Activated CD4-positive, alpha-beta T cell treated with anti-CD3 and anti-CD28 coated beads for 36 hours (primary cell): ENCODE data around the gene MESP2. TPM values are rescaled to one million over a fixed set of nuclear protein-coding genes. Genes with fewer than 3 reads are reported as not detected.

ENCODE experiments used
- ATAC-seq: fragments of 200-7000 bp; cut with Tn5 transposase; one replicate; pipeline ENCODE4 v1.10.0; 2021; ENCODE audit warnings: mild to moderate bottlenecking, moderate library complexity
- CTCF ChIA-PET: fragments of 350-600 bp; sonication (Branson Sonifier 250); formaldehyde crosslinking; loops from one replicate; lab custom pipeline; 2021; ENCODE audit warnings: antibody characterized with exemption; lab: Charles Lee
- POLR2A ChIA-PET: fragments of 350-600 bp; sonication (Branson Sonifier 250); formaldehyde crosslinking; loops from one replicate; lab custom pipeline; 2021; ENCODE audit warnings: antibody characterized with exemption, inconsistent platforms; lab: Charles Lee
- DNase-seq: peaks from one replicate; pipeline ENCODE4 v3.0.0-alpha.2; 2020
- H3K27ac Mint-ChIP-seq: one replicate; pipeline ENCODE4 v1.8.0; 2021; ENCODE audit warnings: mixed read lengths
- H3K27me3 Mint-ChIP-seq: one replicate; pipeline ENCODE4 v1.8.0; 2021; ENCODE audit warnings: mixed read lengths
- H3K36me3 Mint-ChIP-seq: one replicate; pipeline ENCODE4 v1.8.0; 2021; ENCODE audit warnings: low read depth, mixed read lengths
- H3K4me1 Mint-ChIP-seq: one replicate; pipeline ENCODE4 v1.8.0; 2021; ENCODE audit warnings: mixed read lengths
- H3K4me3 Mint-ChIP-seq: one replicate; pipeline ENCODE4 v1.8.0; 2021; ENCODE audit warnings: mild to moderate bottlenecking, moderate library complexity, mixed read lengths
- H3K9me3 Mint-ChIP-seq: one replicate; pipeline ENCODE4 v1.8.0; 2021; ENCODE audit warnings: low read depth, mixed read lengths
- intact Hi-C, 2 experiments: fragments of 100-400 bp; cut with DNase I in 1 of 2; cut with micrococcal nuclease in 1 of 2; formaldehyde crosslinking; loops; one replicate each; pipeline versions ENCODE4 v1.14.2 to v1.15.1; 2022 to 2024; cut with DNase I, micrococcal nuclease
- total RNA-seq, 2 experiments: library from RNA; stranded (reverse); gene quantifications; one replicate each; pipeline ENCODE4 v1.2.3, GENCODE V29; 2021

The MESP2 gene, protein sequence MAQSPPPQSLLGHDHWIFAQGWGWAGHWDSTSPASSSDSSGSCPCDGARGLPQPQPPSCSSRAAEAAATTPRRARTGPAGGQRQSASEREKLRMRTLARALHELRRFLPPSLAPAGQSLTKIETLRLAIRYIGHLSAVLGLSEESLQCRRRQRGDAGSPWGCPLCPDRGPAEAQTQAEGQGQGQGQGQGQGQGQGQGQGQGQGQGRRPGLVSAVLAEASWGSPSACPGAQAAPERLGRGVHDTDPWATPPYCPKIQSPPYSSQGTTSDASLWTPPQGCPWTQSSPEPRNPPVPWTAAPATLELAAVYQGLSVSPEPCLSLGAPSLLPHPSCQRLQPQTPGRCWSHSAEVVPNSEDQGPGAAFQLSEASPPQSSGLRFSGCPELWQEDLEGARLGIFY
- total RNA-seq: under 1 TPM; 0.14 to 0.30 TPM

DNA sequence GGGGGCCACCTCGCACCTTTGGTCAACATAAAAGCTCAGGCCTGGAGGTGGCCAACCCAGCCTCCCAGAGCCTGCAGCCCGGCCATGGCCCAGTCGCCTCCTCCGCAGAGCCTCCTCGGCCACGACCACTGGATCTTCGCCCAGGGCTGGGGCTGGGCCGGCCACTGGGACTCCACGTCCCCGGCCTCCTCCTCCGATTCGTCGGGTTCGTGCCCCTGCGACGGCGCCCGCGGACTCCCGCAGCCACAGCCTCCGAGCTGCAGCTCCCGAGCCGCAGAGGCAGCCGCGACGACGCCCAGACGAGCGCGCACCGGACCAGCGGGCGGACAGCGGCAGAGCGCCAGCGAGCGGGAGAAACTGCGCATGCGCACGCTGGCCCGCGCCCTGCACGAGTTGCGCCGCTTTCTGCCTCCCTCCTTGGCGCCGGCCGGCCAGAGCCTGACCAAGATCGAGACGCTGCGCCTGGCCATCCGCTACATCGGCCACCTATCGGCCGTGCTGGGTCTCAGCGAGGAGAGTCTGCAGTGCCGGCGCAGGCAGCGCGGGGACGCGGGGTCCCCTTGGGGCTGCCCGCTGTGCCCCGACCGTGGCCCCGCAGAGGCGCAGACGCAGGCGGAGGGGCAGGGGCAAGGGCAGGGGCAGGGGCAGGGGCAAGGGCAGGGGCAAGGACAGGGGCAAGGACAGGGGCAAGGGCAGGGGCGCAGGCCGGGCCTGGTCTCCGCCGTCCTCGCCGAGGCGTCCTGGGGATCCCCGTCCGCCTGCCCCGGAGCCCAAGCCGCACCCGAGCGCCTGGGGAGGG is at the start of gene MESP2:
TSS of gene MESP2 (plus strand) at position 59 of the 799 bp plus-strand sequence. CDS start at position 85, 26 bp downstream.
- H3K9me3 Mint-ChIP-seq: no peaks in the 10 kb centered on the region
- CTCF ChIA-PET: interaction anchor here (0.7 to 2.2 kb wide), 3 partner anchors 49 to 571 kb away, joined by 3 to 9 read pairs (median 3); no protein-coding TSS in a partner anchor

DNA sequence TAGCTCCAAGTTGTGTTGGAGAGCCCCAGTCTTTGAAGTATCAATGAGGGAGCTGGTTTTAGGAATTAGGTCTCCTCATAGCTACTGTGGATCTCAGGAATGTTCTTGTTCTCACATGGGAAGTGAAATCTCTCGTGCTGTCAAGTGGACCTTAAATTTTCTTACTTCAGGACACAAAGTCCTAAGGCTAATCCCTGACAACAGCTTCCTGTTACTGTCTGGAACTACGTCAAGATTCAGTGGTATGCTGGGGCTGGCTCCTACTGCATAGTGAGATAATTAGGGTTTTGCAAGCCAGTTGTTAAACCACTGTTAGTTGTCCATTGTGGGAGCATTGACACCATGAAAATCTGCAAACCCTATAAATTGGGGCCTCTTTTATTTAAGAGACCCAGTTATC is 47.9 kb upstream of the MESP2 start:
- no peaks in the 10 kb centered on the region for H3K4me1 Mint-ChIP-seq
- ChIA-PET CTCF (interaction anchor here (1.0 kb wide), 1 partner anchor 49 kb away, joined by 3 read pairs; no protein-coding TSS in a partner anchor), POLR2A (no interaction called here)
- H3K27me3 Mint-ChIP-seq: peaks cover 2% of the 10 kb centered on the region
- H3K9me3 Mint-ChIP-seq: peaks cover 1% of the 10 kb centered on the region
- no peak overlapping the region for H3K4me3 Mint-ChIP-seq
- no peak for ATAC-seq
- no peak overlapping the region for H3K27ac Mint-ChIP-seq
- H3K36me3 Mint-ChIP-seq: peaks cover 2% of the 10 kb centered on the region
- intact Hi-C loops: loop anchor here in 1 of 2 experiments (5.0 kb wide), 1 partner anchor 64 kb away; no protein-coding TSS in a partner anchor
- DNase-seq: no peak

More for the DNA sequence above, at the start of gene MESP2:
- DNase-seq (peak; percentile 68), ATAC-seq (peak; percentile 57)
- peaks cover 10% of the 10 kb centered on the region for H3K4me1 Mint-ChIP-seq
- POLR2A ChIA-PET: no interaction called here
- no peaks in the 10 kb centered on the region for H3K36me3 Mint-ChIP-seq
- intact Hi-C loops: no loop called here
- peaks cover 13% of the 10 kb centered on the region for H3K27me3 Mint-ChIP-seq
- H3K27ac Mint-ChIP-seq: no peak within 1 kb of the TSS
- H3K4me3 Mint-ChIP-seq: peak within 1 kb of the TSS; percentile 57

DNA sequence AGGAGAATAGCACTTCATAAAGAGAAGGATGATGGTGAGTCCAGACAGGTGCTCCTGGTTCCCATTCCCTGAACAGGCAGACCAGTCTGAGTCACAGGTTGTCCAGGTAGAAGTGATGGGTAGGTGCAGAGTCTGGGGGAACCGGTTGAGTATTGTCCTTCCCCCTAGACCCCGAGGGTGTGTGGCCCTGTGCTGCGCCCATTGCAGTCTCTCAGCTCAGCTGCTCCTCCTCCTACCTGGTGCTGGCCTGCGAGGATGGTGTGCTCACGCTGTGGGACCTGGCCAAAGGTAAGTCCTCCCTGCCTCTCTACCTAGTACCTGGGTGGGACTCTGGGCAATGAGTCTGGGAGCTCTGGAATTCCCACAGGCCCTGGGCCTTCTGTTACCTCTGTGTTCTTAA is 44.9 kb upstream of the MESP2 start:
- ChIA-PET POLR2A (no interaction called here), CTCF (interaction anchor here (1.0 to 1.6 kb wide), 2 partner anchors 30 to 144 kb away, joined by 3 to 4 read pairs; no protein-coding TSS in a partner anchor)
- Mint-ChIP-seq H3K36me3 (no peaks in the 10 kb centered on the region), H3K4me1 (no peaks in the 10 kb centered on the region), H3K27me3 (peaks cover 5% of the 10 kb centered on the region), H3K4me3 (no peak overlapping the region), H3K27ac (no peak overlapping the region), H3K9me3 (no peaks in the 10 kb centered on the region)
- intact Hi-C loops: no loop called here
- ATAC-seq (no peak), DNase-seq (no peak)

DNA sequence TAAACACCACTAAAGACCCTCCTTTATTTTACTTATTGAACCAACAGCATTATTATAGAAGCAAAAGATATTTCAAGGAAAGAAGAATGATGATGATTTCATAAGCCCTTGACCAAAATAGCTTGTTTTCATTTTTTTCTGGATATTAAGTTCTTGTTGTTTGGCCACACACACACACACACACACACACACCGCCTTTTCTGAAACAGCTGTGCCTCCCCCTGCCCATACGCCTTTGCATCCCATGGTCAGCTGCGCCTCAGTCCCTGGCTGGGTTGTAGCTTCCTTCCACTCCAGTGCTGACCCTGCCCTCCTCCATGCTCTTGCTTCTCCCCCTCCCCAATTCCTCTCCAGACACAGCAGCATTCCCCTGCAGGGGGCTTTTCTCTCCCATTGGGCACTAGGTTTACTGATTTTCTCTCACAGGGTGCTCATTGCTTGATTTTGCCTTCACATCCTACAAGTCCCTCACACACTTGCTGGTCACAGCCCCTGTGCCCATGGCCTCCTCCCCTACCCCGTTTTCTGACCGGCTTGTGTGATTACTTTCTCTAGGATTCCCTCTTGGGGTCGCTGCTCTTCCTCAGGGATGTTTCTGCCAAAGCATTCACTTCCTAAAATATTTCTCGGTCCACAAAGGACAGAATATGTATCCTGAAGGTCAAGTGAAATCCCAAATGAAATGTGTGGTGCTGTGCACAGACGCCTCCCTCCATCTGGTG is 43.5 kb upstream of the MESP2 start:
- intact Hi-C loops: no loop called here
- CTCF ChIA-PET: interaction anchor here (0.8 to 1.6 kb wide), 7 partner anchors 8 to 29 kb away, joined by 3 to 4 read pairs (median 3); no protein-coding TSS in a partner anchor
- no peak for ATAC-seq

DNA sequence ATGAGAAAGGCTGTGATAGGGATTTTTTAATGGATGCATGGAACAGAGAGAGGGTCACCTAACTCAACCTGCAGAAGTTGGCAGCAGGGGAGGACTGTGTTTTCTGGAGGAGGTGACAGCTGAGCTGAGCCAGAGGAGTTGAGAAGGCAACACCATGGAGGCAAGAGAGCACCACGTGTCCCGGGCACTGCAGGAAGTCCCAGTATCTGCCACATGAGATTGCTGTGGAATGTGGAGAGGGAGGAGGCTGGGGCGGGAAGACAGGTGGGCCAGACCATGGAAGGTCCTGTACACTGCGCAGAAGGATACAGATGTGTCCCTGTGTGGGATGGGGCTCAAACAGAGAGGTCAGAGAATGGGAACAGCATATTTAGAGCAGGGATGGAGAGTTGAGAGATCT is 40.4 kb upstream of the MESP2 start:
- ATAC-seq (no peak), DNase-seq (no peak)
- H3K36me3 Mint-ChIP-seq: no peaks in the 10 kb centered on the region
- no peak overlapping the region for H3K4me3 Mint-ChIP-seq
- intact Hi-C loops: no loop called here
- no peaks in the 10 kb centered on the region for H3K4me1 Mint-ChIP-seq
- peaks cover 5% of the 10 kb centered on the region for H3K27me3 Mint-ChIP-seq
- ChIA-PET POLR2A (no interaction called here), CTCF (no interaction called here)
- no peaks in the 10 kb centered on the region for H3K9me3 Mint-ChIP-seq
- no peak overlapping the region for H3K27ac Mint-ChIP-seq

More for the DNA sequence above, 43.5 kb upstream of the MESP2 start:
- H3K27ac Mint-ChIP-seq: no peak overlapping the region
- H3K9me3 Mint-ChIP-seq: no peaks in the 10 kb centered on the region
- no peak overlapping the region for H3K4me3 Mint-ChIP-seq
- no peaks in the 10 kb centered on the region for H3K36me3 Mint-ChIP-seq
- H3K4me1 Mint-ChIP-seq: no peaks in the 10 kb centered on the region
- POLR2A ChIA-PET: interaction anchor here (0.7 kb wide), 1 partner anchor 158 kb away, joined by 4 read pairs; no protein-coding TSS in a partner anchor
- peaks cover 5% of the 10 kb centered on the region for H3K27me3 Mint-ChIP-seq
- no peak for DNase-seq

DNA sequence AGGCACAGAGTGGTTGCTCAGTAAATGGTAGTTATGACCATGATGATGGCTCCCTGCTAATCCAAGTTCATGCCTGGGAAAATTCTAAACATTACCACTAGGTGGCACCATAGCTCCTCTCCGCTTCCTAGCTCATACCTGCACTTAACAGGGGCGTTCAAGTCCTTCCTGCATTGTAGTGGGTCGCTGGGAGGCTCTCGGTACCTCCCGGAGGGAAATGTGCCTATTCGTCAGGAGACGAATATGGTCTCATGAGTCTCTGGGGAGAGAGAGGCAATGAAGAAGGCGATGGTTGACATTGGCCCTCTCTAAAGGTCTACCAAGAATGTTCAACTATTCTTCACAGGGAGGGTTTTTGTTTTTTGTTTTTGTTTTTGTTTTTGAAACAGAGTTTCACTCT is 36.0 kb upstream of the MESP2 start:
- no peaks in the 10 kb centered on the region for H3K9me3 Mint-ChIP-seq
- DNase-seq (peak; percentile 68), ATAC-seq (peak; percentile 99)
- H3K27ac Mint-ChIP-seq: no peak overlapping the region
- H3K4me1 Mint-ChIP-seq: no peaks in the 10 kb centered on the region
- peaks cover 5% of the 10 kb centered on the region for H3K27me3 Mint-ChIP-seq
- H3K36me3 Mint-ChIP-seq: no peaks in the 10 kb centered on the region
- POLR2A ChIA-PET: interaction anchor here (0.7 kb wide), 1 partner anchor 318 kb away, joined by 3 read pairs; no protein-coding TSS in a partner anchor
- no peak overlapping the region for H3K4me3 Mint-ChIP-seq
- CTCF ChIA-PET: interaction anchor here (0.5 to 3.5 kb wide), 22 partner anchors 8 to 331 kb away, joined by 3 to 55 read pairs (median 4); partner anchors contain the start of gene MESP1
- intact Hi-C loops: loop anchor here (1.0 to 5.0 kb wide), 6 partner anchors 135 to 347 kb away; no protein-coding TSS in a partner anchor

DNA sequence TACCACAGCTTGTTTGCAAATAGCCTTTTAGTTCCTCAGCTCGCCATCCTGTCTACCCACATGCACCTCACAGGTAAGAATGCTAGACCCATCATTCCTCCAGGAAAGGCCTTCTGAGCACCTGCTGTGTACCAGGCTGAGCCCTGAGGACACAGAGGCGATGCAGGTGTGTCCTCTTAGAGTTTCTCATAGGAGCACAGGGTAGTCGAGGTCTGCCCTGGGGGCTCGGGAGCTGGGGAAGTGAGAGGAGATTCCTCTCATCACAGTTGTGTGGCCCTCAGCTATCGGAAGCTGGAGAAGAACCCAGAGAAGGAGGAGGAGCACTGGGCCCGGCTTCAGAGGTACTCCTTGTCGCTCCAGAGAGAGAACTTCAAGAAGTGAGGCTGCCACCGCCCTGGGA is 33.1 kb upstream of the MESP2 start:
- Mint-ChIP-seq H3K9me3 (no peaks in the 10 kb centered on the region), H3K4me1 (no peaks in the 10 kb centered on the region), H3K27ac (no peak overlapping the region), H3K27me3 (no peaks in the 10 kb centered on the region), H3K36me3 (no peaks in the 10 kb centered on the region), H3K4me3 (no peak overlapping the region)
- ChIA-PET POLR2A (no interaction called here), CTCF (interaction anchor here (0.5 to 3.5 kb wide), 8 partner anchors 9 to 1192 kb away, joined by 3 to 41 read pairs (median 3); partner anchors contain the start of gene MESP1)
- ATAC-seq (no peak), DNase-seq (no peak)
- intact Hi-C loops: loop anchor here in 1 of 2 experiments (5.0 kb wide), 1 partner anchor 329 kb away; no protein-coding TSS in a partner anchor

DNA sequence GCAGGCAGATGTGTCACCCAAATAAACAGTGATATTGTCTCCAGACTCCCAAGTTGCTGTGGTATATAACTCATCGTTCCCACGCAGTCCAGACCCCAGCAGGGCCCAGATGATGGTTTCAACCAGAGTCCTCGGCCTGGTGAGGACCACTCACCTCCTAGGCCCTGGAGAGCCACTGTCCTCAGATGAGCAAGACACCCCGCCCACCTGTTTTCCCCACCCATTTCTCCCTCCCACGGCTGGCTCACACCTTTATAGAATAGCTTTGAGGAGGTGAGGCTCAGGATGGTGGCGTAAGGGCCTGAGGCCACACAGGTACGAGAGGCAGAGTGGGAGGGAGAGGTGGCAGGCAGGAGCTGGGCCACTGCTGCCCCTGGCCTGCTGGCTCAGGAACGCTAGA is 32.5 kb upstream of the MESP2 start:
- intact Hi-C loops: loop anchor here in 1 of 2 experiments (5.0 kb wide), 1 partner anchor 329 kb away; no protein-coding TSS in a partner anchor
- no peaks in the 10 kb centered on the region for H3K27me3 Mint-ChIP-seq
- no peak overlapping the region for H3K4me3 Mint-ChIP-seq
- ATAC-seq: no peak
- no peaks in the 10 kb centered on the region for H3K9me3 Mint-ChIP-seq
- no peaks in the 10 kb centered on the region for H3K36me3 Mint-ChIP-seq
- CTCF ChIA-PET: interaction anchor here (0.7 to 2.1 kb wide), 7 partner anchors 11 to 1191 kb away, joined by 3 to 12 read pairs (median 3); no protein-coding TSS in a partner anchor
- H3K4me1 Mint-ChIP-seq: no peaks in the 10 kb centered on the region
- no peak overlapping the region for H3K27ac Mint-ChIP-seq
- DNase-seq: no peak
- POLR2A ChIA-PET: no interaction called here

DNA sequence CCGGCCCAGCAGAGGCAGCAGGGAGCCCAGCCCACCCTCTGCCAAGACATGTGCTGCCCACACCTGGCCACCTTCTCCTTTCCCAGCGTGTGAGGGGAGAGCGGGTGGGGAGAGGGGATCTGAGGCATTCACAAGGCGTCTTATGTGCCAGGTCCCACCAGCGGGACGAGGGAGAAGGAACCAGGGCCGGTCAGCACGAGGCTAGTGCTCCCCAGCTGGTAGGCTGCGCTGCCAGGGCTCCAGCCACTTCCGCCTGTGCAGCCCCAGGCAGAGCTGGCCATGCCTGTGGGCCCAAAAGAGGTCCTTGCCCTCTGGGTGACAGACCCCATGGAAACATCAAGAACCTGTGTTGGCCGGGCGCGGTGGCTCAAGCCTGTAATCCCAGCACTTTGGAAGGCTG is 31.0 kb upstream of the MESP2 start:
- Mint-ChIP-seq H3K27me3 (peaks cover 4% of the 10 kb centered on the region), H3K4me3 (no peak overlapping the region), H3K36me3 (no peaks in the 10 kb centered on the region), H3K27ac (no peak overlapping the region), H3K9me3 (no peaks in the 10 kb centered on the region), H3K4me1 (peaks cover 4% of the 10 kb centered on the region)
- ATAC-seq: no peak
- no peak for DNase-seq
- ChIA-PET CTCF (no interaction called here), POLR2A (interaction anchor here (0.7 kb wide), 1 partner anchor 829 kb away, joined by 3 read pairs; no protein-coding TSS in a partner anchor)
- intact Hi-C loops: no loop called here

DNA sequence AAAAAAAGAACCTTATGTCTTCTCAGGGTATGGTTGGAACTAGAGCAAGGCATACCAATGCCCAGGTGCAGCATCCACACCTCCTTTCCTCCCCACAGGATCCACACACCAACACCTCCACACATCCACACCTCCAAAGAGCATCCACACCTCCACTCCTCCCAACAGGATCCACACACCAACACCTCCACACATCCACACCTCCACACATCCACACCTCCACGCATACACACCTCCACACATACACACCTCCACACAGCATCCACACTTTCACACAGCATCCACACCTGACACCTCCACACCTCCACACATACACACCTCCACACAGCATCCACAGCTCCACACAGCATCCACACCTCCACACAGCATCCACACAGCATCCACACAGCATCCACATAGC is 30.4 kb upstream of the MESP2 start:
- Mint-ChIP-seq H3K36me3 (no peaks in the 10 kb centered on the region), H3K27ac (no peak overlapping the region), H3K9me3 (no peaks in the 10 kb centered on the region), H3K4me1 (peaks cover 4% of the 10 kb centered on the region), H3K4me3 (no peak overlapping the region), H3K27me3 (peaks cover 4% of the 10 kb centered on the region)
- intact Hi-C loops: no loop called here
- DNase-seq (no peak), ATAC-seq (no peak)
- ChIA-PET POLR2A (interaction anchor here (0.7 kb wide), 1 partner anchor 828 kb away, joined by 3 read pairs; no protein-coding TSS in a partner anchor), CTCF (no interaction called here)
